ENCODE measurements around the gene GNAQ. TPM values are rescaled to one million over a fixed set of nuclear protein-coding genes. Genes with fewer than 3 reads are reported as not detected.

The GNAQ gene
- total RNA-seq, 1 experiment from 2014 or later: 55.5 TPM

DNA sequence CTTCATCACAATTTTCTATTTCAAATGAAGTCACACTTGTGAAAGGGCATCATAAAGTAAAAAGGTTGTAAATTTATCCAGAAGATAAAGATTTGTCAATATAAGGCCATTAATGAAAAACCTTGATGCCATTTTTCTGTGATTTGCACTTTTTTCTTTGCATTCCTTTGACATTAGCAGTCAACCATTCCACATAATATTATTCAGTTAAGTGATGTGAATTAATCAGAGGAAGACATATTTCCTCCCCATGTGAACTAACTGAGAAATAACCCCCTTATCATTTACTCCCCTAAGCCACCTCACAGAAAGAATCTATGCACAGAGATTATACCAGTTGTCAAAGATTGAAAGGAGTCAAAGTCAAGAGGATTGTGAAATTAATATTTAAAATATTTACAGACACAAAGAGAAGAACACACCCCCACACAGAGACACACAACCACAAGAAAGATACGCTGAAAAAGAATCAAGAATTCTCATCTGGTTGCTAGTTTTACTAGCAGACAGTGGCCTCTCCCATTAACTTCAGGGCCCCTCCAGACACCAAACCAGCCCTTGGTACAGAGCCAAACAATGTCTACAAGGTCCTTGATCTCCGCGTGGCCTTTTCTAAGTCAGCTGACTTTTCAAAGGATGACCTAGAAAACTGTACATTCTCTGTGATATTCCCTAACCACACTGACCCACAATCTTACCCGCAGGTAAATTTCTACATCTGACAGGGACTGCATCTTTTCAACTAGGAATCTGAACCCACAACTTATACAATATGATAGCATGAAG lies 29.5 kb downstream of the GNAQ start (continued):
- TF ChIP-seq, protein P1, sequence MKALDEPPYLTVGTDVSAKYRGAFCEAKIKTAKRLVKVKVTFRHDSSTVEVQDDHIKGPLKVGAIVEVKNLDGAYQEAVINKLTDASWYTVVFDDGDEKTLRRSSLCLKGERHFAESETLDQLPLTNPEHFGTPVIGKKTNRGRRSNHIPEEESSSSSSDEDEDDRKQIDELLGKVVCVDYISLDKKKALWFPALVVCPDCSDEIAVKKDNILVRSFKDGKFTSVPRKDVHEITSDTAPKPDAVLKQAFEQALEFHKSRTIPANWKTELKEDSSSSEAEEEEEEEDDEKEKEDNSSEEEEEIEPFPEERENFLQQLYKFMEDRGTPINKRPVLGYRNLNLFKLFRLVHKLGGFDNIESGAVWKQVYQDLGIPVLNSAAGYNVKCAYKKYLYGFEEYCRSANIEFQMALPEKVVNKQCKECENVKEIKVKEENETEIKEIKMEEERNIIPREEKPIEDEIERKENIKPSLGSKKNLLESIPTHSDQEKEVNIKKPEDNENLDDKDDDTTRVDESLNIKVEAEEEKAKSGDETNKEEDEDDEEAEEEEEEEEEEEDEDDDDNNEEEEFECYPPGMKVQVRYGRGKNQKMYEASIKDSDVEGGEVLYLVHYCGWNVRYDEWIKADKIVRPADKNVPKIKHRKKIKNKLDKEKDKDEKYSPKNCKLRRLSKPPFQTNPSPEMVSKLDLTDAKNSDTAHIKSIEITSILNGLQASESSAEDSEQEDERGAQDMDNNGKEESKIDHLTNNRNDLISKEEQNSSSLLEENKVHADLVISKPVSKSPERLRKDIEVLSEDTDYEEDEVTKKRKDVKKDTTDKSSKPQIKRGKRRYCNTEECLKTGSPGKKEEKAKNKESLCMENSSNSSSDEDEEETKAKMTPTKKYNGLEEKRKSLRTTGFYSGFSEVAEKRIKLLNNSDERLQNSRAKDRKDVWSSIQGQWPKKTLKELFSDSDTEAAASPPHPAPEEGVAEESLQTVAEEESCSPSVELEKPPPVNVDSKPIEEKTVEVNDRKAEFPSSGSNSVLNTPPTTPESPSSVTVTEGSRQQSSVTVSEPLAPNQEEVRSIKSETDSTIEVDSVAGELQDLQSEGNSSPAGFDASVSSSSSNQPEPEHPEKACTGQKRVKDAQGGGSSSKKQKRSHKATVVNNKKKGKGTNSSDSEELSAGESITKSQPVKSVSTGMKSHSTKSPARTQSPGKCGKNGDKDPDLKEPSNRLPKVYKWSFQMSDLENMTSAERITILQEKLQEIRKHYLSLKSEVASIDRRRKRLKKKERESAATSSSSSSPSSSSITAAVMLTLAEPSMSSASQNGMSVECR (CRISPR knock-in tag; IDR thresholded peaks at IDR 0.05; ENCODE audit: borderline replicate concordance): no peak
- no peak for TF ChIP-seq SMAD3 (CRISPR knock-in tag; IDR thresholded peaks at IDR 0.05; ENCODE audit: borderline replicate concordance)
- no peak for TF ChIP-seq CTCF (IDR thresholded peaks at IDR 0.05)
- no peak for TF ChIP-seq ZNF121 (CRISPR knock-in tag; IDR thresholded peaks at IDR 0.05)
- no peak for TF ChIP-seq ATF1 (CRISPR knock-in tag; IDR thresholded peaks at IDR 0.05)
- no peak for TF ChIP-seq NFYB (CRISPR knock-in tag; conservative IDR thresholded peaks at IDR 0.05; ENCODE audit: low read depth)
- no peak for TF ChIP-seq ZNF423 (CRISPR knock-in tag; IDR thresholded peaks at IDR 0.05)
- TF ChIP-seq FOXJ3 (CRISPR knock-in tag; IDR thresholded peaks at IDR 0.05; ENCODE audit: borderline replicate concordance): no peak
- TF ChIP-seq, protein P2, sequence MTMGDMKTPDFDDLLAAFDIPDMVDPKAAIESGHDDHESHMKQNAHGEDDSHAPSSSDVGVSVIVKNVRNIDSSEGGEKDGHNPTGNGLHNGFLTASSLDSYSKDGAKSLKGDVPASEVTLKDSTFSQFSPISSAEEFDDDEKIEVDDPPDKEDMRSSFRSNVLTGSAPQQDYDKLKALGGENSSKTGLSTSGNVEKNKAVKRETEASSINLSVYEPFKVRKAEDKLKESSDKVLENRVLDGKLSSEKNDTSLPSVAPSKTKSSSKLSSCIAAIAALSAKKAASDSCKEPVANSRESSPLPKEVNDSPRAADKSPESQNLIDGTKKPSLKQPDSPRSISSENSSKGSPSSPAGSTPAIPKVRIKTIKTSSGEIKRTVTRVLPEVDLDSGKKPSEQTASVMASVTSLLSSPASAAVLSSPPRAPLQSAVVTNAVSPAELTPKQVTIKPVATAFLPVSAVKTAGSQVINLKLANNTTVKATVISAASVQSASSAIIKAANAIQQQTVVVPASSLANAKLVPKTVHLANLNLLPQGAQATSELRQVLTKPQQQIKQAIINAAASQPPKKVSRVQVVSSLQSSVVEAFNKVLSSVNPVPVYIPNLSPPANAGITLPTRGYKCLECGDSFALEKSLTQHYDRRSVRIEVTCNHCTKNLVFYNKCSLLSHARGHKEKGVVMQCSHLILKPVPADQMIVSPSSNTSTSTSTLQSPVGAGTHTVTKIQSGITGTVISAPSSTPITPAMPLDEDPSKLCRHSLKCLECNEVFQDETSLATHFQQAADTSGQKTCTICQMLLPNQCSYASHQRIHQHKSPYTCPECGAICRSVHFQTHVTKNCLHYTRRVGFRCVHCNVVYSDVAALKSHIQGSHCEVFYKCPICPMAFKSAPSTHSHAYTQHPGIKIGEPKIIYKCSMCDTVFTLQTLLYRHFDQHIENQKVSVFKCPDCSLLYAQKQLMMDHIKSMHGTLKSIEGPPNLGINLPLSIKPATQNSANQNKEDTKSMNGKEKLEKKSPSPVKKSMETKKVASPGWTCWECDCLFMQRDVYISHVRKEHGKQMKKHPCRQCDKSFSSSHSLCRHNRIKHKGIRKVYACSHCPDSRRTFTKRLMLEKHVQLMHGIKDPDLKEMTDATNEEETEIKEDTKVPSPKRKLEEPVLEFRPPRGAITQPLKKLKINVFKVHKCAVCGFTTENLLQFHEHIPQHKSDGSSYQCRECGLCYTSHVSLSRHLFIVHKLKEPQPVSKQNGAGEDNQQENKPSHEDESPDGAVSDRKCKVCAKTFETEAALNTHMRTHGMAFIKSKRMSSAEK (CRISPR knock-in tag; IDR thresholded peaks at IDR 0.05; ENCODE audit: borderline replicate concordance): no peak
- no peak for TF ChIP-seq ZNF219 (CRISPR knock-in tag; IDR thresholded peaks at IDR 0.05; ENCODE audit: borderline replicate concordance)
- TF ChIP-seq, protein P3, sequence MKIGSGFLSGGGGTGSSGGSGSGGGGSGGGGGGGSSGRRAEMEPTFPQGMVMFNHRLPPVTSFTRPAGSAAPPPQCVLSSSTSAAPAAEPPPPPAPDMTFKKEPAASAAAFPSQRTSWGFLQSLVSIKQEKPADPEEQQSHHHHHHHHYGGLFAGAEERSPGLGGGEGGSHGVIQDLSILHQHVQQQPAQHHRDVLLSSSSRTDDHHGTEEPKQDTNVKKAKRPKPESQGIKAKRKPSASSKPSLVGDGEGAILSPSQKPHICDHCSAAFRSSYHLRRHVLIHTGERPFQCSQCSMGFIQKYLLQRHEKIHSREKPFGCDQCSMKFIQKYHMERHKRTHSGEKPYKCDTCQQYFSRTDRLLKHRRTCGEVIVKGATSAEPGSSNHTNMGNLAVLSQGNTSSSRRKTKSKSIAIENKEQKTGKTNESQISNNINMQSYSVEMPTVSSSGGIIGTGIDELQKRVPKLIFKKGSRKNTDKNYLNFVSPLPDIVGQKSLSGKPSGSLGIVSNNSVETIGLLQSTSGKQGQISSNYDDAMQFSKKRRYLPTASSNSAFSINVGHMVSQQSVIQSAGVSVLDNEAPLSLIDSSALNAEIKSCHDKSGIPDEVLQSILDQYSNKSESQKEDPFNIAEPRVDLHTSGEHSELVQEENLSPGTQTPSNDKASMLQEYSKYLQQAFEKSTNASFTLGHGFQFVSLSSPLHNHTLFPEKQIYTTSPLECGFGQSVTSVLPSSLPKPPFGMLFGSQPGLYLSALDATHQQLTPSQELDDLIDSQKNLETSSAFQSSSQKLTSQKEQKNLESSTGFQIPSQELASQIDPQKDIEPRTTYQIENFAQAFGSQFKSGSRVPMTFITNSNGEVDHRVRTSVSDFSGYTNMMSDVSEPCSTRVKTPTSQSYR (CRISPR knock-in tag; IDR thresholded peaks at IDR 0.05): no peak
- TF ChIP-seq, protein P4, sequence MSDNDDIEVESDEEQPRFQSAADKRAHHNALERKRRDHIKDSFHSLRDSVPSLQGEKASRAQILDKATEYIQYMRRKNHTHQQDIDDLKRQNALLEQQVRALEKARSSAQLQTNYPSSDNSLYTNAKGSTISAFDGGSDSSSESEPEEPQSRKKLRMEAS (CRISPR knock-in tag; IDR thresholded peaks at IDR 0.05): no peak
- TF ChIP-seq, protein P5, sequence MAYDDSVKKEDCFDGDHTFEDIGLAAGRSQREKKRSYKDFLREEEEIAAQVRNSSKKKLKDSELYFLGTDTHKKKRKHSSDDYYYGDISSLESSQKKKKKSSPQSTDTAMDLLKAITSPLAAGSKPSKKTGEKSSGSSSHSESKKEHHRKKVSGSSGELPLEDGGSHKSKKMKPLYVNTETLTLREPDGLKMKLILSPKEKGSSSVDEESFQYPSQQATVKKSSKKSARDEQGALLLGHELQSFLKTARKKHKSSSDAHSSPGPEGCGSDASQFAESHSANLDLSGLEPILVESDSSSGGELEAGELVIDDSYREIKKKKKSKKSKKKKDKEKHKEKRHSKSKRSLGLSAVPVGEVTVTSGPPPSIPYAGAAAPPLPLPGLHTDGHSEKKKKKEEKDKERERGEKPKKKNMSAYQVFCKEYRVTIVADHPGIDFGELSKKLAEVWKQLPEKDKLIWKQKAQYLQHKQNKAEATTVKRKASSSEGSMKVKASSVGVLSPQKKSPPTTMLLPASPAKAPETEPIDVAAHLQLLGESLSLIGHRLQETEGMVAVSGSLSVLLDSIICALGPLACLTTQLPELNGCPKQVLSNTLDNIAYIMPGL (CRISPR knock-in tag; IDR thresholded peaks at IDR 0.05): no peak
- TF ChIP-seq, protein P6, sequence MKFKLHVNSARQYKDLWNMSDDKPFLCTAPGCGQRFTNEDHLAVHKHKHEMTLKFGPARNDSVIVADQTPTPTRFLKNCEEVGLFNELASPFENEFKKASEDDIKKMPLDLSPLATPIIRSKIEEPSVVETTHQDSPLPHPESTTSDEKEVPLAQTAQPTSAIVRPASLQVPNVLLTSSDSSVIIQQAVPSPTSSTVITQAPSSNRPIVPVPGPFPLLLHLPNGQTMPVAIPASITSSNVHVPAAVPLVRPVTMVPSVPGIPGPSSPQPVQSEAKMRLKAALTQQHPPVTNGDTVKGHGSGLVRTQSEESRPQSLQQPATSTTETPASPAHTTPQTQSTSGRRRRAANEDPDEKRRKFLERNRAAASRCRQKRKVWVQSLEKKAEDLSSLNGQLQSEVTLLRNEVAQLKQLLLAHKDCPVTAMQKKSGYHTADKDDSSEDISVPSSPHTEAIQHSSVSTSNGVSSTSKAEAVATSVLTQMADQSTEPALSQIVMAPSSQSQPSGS (CRISPR knock-in tag; IDR thresholded peaks at IDR 0.05; ENCODE audit: borderline replicate concordance, low read depth): no peak
- TF ChIP-seq TP53 (CRISPR knock-in tag; IDR thresholded peaks at IDR 0.05): no peak

Measured in WTC11 (cell line).